ENCODE results near the gene COMTD1. TPM values are rescaled to one million over a fixed set of nuclear protein-coding genes. Genes with fewer than 3 reads are reported as not detected.

The COMTD1 gene
- total RNA-seq, 2 donors from 2014 or later, result 22.3 to 58.9 TPM

DNA sequence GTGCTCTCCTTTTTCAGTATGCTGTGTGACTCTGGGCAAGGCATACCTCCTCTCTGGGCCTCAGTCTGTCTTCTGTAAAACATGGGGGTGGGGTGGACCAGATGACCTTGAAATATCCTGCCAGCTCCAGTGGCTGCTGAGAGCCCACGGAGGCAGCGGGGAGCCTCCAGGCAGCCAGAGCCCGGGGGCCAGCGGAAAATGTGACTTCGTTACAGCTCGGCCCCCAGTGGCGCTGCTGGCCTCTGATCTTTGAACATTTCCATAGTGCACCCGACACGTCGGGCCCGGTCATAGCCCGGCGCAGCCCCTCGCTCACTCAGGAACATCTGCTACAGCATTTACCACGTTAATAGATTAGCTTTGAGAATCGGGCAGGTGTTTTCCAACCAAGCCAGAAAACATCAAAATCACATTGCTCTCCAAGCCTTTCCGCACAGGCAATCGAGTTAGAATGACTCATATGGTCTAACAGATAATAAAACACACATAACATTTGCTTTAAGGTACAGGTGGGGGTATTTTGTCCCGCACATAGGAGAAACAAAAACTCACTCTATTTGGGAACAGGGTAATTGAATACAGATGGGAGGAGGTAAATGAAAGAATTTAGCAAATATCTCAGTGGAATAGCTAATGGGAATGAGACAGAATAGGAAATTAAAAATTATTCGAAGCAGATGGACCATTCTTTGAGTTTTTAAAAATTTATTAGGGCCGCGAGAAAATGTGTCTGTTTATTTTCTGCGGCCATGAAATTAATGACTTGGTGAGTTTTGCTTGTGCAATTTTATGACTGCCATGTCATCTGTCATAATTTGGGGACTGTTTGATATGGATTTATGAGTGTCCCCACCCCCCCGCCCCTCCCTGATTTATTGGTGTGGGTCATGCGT, 26.3 kb upstream of the COMTD1 start:
- Mint-ChIP-seq H3K4me1 (ENCODE audit: low read depth in 2 of 2) (no peaks in the 10 kb centered on the region), H3K27ac (no peak overlapping the region), H3K4me3 (no peak overlapping the region), H3K9me3 (no peaks in the 10 kb centered on the region), H3K36me3 (no peaks in the 10 kb centered on the region), H3K27me3 (peaks cover 0 to 6% of the 10 kb centered on the region in 2 donors)
- DNase-seq (ENCODE audit: low spot score), result no peak
- ATAC-seq, result no peak

DNA sequence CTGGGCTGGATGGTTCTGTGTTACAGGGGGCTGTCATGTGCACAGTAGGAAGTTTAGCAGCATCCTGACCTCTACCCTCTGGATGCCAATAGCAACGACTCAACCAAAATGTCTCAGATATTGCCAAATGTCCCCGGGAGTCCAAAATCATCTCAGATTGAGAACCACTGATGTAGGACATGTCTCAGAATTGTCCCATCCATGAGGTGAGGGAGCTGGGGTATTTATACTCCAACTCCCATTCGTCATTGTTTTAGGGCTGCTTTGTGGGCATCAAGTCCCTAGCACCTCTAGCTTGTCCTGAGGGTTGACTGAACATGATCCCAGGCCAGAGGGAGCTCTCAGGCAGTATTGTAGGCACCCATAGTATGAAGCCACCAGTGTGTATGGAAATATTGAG, 25.2 kb upstream of the COMTD1 start:
- H3K4me1 Mint-ChIP-seq (ENCODE audit: low read depth in 2 of 2), result no peaks in the 10 kb centered on the region
- H3K9me3 Mint-ChIP-seq, result no peaks in the 10 kb centered on the region
- peaks cover 0 to 3% of the 10 kb centered on the region in 2 donors for H3K27me3 Mint-ChIP-seq
- no peak for ATAC-seq
- H3K36me3 Mint-ChIP-seq, result no peaks in the 10 kb centered on the region
- no peak for DNase-seq (ENCODE audit: low spot score)
- H3K4me3 Mint-ChIP-seq, result no peak overlapping the region
- no peak overlapping the region for H3K27ac Mint-ChIP-seq

DNA sequence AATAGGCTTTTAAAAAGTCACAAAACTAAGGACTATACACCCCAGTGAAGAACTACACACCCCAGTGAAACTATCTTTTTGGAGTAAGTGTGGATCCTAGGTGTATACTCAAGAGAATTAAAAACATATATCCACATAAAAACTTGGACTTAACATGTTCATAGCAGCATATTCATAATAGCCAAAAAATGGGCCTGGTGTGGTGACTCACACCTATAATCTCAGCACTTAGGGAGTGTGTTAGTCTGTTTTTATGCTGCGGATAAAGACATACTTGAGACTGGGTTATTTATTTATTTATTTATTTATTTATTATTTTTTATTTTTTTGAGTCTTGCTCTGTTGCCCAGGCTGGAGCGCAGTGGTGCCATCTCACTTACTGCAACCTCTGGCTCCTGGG, 19.0 kb upstream of the COMTD1 start:
- Mint-ChIP-seq H3K9me3 (peaks cover 5% of the 10 kb centered on the region), H3K4me1 (ENCODE audit: low read depth in 2 of 2) (no peaks in the 10 kb centered on the region), H3K36me3 (peaks cover 18% of the 10 kb centered on the region), H3K27me3 (peaks cover 0 to 2% of the 10 kb centered on the region in 2 donors), H3K4me3 (no peak overlapping the region), H3K27ac (no peak overlapping the region)
- no peak for ATAC-seq
- no peak for DNase-seq (ENCODE audit: low spot score)

DNA sequence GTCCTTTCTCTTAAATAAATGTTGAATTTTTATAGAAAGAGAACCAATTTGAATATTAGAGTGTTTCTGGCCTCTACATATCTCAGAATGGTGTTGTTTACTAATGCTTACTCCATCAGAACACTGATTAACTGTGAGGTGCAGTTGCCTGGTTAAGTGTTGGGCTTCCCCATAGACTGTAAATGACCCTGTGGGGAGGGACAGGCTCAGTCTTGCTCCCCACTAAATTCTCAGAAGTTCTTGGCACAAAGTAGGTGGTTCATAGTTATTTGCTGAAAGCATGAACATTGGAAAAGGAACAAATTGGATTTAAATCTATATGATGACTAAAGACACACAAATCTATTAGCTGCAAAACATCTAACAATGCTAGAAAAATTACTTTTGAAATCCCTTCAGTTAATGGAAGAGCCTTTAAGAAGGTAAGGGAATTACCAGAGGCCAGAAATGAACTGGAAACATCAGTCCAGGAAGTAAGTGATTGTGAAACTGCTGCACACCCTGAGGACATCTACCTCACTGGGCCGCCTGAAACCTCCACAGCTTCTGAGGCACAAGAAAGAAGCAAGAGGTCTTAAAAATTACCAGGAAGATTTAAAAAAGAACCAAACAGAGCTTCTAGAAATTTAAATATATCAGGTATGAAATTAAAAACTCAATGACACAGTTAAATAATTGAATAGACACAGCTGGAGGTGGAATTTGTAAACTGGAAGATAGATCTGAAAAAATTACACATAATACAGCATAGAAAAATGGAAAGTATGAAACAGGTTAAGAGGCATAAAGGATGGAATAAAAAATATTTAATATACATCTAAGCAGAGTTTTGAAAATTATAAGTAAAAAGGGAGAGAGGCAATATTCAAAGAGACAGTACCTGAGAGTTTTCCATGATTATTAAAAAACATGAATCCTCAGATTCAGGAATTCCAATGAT, 17.8 kb upstream of the COMTD1 start:
- DNase-seq (ENCODE audit: low spot score) (no peak), ATAC-seq (no peak)
- Mint-ChIP-seq H3K4me3 (no peak overlapping the region), H3K9me3 (peaks cover 5% of the 10 kb centered on the region), H3K36me3 (peaks cover 18% of the 10 kb centered on the region), H3K4me1 (ENCODE audit: low read depth in 2 of 2) (no peaks in the 10 kb centered on the region), H3K27ac (no peak overlapping the region), H3K27me3 (peaks cover 0 to 2% of the 10 kb centered on the region in 2 donors)

DNA sequence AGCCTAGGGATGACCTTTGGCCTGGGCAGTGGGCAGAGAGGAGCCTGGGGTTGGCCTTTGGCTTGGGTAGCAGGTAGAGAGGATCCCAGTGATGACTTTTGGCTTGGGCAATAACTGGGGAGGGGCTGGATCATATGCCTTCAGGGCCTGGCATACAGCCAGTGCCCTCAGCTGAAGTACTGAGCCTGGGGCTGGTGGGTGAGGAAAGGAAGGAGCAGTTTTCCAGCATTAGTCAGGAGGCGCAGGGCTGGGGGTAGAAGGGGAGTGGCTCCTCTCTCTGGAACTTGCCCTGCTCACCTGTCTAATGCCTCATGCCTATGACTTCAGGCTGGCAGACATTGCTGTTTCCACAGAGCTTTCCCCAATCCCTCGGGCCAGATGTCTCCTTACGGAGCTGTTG, 15.2 kb upstream of the COMTD1 start:
- H3K9me3 Mint-ChIP-seq, result peaks cover 5% of the 10 kb centered on the region
- H3K27me3 Mint-ChIP-seq, result peaks cover 0 to 2% of the 10 kb centered on the region in 2 donors
- H3K4me3 Mint-ChIP-seq, result no peak overlapping the region
- ATAC-seq (no peak), DNase-seq (ENCODE audit: low spot score) (no peak)
- no peaks in the 10 kb centered on the region for H3K4me1 Mint-ChIP-seq (ENCODE audit: low read depth in 2 of 2)
- peaks cover 18% of the 10 kb centered on the region for H3K36me3 Mint-ChIP-seq
- H3K27ac Mint-ChIP-seq, result no peak overlapping the region

DNA sequence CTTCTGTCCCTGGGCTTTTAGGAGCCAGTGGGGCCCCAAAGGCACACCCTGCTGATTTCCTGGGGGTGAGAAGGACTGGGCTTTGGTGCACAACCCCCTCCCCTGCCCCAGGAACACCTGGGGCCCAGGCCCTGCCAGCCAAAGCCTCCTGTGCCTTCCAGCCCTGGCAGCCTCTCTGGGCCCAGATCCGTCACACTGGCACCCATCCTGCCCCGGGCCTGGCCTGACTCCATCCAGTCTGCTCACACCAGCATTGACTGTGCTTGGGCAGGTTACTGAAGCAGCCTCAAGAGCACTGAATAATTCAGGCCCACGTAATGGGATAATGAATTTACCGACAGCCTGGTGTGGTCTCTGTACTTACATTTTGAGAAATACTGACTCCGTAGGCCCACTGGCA, 12.0 kb upstream of the COMTD1 start:
- ATAC-seq (no peak), DNase-seq (ENCODE audit: low spot score) (no peak)
- Mint-ChIP-seq H3K4me1 (ENCODE audit: low read depth in 2 of 2) (no peaks in the 10 kb centered on the region), H3K27ac (no peak overlapping the region), H3K9me3 (no peaks in the 10 kb centered on the region), H3K4me3 (no peak overlapping the region), H3K27me3 (peaks cover 0 to 2% of the 10 kb centered on the region in 2 donors), H3K36me3 (peaks cover 3% of the 10 kb centered on the region)

DNA sequence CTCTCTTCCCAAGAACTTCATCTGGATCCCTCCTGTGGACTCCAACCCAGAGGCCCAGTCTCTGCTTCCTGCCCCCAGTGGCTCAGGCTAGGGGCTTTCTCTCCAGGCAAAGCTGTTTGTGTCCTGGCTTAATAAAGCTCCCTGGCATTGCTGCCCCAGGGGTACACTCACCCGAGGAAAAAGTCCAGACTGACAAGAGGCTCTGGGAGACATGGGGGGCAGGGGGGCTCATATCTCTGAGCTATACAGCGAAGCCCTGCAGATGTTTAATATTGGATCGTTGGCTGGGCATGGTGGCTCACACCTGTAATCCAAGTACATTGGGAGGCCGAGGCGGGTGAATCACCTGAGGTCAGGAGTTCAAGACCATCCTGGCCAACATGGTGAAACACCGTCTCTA, 10.7 kb upstream of the COMTD1 start:
- Mint-ChIP-seq H3K27ac (no peak overlapping the region), H3K27me3 (peaks cover 0 to 2% of the 10 kb centered on the region in 2 donors), H3K9me3 (no peaks in the 10 kb centered on the region), H3K36me3 (no peaks in the 10 kb centered on the region), H3K4me3 (no peak overlapping the region), H3K4me1 (ENCODE audit: low read depth in 2 of 2) (no peaks in the 10 kb centered on the region)
- DNase-seq (ENCODE audit: low spot score) (no peak), ATAC-seq (no peak)

DNA sequence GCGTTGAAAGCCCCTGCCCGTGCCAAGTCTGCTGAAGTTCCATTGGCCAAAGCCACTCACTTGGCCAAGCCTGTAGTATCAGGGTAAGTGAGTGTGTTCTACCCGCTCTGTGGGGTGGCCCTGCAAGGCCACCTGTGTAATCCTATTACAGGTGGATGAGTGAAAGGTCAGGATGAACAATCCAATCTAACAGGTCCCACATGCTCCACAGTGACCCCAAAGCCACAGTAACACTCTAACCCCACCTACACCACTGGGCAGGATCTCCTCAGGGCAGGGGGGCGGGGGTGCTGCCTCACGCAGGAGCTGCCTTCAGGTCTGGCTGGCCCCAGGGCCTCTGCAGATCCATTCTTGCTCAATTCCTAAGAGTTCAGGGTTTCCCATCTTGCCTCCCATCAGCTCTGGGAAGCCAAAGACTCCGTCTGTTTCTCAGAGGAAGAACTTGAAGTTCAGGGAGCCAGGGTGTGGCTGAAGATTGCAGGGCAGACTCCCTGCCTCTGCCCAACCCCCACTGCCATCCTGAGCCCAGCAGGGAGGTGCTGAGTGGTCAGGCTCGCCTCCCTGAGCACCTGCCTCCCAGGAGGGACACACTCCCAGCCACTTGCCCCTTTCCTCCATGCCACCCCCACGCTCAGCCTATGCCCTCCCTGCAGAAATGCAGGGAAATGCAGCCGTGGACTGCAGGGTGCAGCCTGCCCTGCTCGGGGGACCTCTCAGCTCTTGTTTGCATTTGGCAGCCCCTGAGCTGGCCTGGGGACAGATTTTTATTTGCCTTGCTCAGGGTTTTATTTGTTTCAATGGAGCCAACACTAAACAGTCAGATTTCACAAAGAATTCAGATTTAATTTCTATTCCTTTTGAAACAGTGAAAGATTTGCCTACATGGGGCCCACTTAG, 9.8 kb upstream of the COMTD1 start:
- peaks cover 0 to 2% of the 10 kb centered on the region in 2 donors for H3K27me3 Mint-ChIP-seq
- H3K4me1 Mint-ChIP-seq (ENCODE audit: low read depth in 2 of 2), result no peaks in the 10 kb centered on the region
- H3K27ac Mint-ChIP-seq, result no peak overlapping the region
- no peaks in the 10 kb centered on the region for H3K36me3 Mint-ChIP-seq
- ATAC-seq (no peak), DNase-seq (ENCODE audit: low spot score) (no peak)
- H3K4me3 Mint-ChIP-seq, result no peak overlapping the region
- H3K9me3 Mint-ChIP-seq, result no peaks in the 10 kb centered on the region

DNA sequence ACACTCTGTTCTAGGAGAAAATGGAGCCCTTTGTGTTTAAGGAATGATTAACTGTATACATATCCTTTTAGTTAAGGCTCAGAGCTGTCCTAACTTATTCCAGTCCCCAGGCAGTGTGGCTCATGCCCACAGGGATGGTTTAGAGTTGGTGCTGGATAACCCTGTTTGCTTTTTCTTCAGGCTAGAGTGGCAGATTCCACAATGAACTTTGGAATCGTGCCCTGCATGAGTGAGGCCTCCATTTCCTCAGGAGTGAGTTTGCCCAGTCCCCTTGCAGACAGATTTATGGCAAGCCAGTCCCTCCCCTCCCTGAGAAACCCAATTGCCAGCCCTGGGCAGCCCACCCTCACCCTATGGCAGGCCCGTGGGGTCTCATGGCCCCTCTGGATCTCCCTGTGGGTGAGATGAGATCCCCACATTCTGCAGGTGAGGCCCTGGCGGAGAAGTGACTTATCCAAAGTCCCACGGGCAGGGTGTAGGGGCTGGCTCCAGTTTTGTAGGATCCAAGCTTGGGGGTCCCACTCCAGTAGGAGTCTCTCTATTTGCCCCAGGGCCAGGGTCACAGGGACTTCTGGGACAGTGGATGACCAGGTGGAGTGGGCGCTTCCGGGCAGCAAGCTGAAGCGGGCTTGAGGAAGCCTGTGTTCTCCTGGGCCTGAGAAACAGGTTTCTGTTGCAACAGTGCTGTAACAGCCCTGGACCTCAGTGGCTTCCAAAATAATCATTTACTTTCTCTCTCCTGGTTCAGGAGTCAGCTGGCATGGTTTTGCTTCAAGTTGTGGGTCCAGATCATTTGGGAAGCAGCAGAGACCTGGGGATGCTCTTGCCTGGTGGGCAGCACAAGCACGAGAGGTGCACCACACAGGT, 9.0 kb upstream of the COMTD1 start:
- no peaks in the 10 kb centered on the region for H3K36me3 Mint-ChIP-seq
- no peaks in the 10 kb centered on the region for H3K9me3 Mint-ChIP-seq
- no peak overlapping the region for H3K4me3 Mint-ChIP-seq
- no peak for ATAC-seq
- no peaks in the 10 kb centered on the region for H3K27me3 Mint-ChIP-seq
- H3K4me1 Mint-ChIP-seq (ENCODE audit: low read depth in 2 of 2), result no peaks in the 10 kb centered on the region
- no peak overlapping the region for H3K27ac Mint-ChIP-seq
- no peak for DNase-seq (ENCODE audit: low spot score)

DNA sequence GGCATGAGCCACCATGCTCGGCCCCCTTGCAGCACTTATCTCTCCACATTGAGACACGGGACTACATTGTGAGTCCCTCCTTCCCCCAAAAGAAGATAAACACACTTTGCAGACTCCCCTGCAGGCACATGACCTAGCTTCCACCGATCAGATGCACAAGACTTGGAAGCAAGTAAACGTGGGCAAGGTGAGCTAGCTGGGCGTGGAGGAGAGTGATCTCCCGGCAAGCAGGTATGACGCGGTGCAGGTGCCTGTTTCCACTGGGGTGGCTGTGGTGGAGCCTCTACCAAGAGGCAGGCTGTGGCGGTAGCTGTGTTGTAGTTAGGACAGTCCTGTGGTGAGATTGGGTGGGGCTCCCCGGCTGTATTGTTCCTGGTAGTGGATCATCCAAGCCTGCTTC, 7.7 kb upstream of the COMTD1 start:
- Mint-ChIP-seq H3K4me3 (no peak overlapping the region), H3K9me3 (no peaks in the 10 kb centered on the region), H3K36me3 (no peaks in the 10 kb centered on the region)

DNA sequence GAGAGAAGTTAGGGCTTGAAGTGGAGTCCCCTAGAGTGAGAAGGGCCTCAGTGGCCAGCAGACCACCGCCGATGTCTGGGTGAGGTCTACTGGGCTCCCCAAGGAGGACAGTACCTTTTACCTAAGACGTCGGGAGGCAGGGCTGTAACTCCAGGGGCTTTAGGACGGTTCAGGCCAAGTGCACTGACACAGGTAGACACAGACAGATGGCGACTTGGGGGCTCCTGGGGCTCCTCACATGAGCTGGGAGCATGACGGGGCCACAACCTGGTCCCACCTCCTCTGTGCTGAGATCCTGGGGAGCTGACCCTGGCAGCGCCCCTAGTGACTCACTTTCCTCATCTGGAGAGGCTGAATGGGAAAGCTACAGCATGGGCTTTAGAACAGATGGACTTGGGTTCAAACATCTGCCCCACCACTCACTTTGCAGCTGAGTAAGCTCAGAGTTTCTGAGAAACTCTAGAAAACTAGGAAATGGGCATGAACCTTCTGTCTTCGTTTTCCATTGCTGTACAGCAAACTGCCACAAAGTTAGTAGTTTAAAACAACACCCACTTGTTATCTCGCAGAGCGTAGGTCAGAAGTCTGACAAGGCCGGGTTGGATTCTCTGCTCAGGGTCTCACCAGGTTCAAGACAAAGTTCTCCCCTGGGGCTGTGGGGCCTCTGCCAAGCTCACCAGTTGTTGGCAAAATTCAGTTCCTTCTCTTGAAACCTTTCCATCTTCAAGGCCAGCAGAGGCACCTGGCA, 4.7 kb upstream of the COMTD1 start:
- DNase-seq (ENCODE audit: low spot score) (no peak), ATAC-seq (no peak)
- Mint-ChIP-seq H3K4me3 (no peak overlapping the region), H3K36me3 (no peaks in the 10 kb centered on the region), H3K27me3 (no peaks in the 10 kb centered on the region), H3K9me3 (no peaks in the 10 kb centered on the region), H3K4me1 (ENCODE audit: low read depth in 2 of 2) (peaks cover 2 to 6% of the 10 kb centered on the region in 2 donors), H3K27ac (no peak overlapping the region)

More for the DNA sequence above, 7.7 kb upstream of the COMTD1 start:
- Mint-ChIP-seq H3K27ac (no peak overlapping the region), H3K27me3 (no peaks in the 10 kb centered on the region), H3K4me1 (ENCODE audit: low read depth in 2 of 2) (no peaks in the 10 kb centered on the region)
- ATAC-seq, result no peak
- DNase-seq (ENCODE audit: low spot score), result no peak

DNA sequence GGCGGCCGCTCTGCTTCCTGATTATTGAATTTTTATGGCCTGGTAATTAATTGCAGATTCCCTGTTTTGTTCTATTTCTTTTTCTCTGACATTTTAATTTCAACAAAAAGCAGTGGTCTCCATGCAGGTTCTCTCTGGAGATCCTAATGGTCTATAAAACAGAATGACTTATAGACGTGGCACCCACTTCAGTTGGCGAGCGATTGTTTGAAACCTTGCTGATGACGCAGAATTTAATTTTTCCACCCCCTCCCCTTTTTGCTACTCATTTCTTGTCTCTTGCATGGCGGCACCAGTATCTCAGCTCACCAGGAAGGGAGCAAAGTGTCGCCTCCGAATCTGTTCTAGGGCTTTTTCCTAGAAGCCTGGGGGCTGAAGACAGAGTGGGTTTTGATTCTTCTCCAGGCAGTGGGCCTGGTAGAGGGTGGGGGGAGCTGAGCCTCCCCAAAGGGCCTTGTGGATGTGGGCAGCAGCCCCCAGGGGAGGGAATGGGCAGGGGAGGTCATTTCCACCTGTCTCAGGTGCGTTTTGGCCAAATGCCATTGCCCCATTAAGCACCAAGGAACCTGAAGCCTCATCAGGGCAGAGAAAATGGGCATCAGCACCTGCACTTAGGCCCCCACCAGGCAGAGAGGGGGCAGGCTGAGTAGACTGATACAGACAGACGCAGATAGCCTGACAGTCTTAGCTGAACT, 3.5 kb upstream of the COMTD1 start:
- Mint-ChIP-seq H3K27me3 (no peaks in the 10 kb centered on the region), H3K9me3 (no peaks in the 10 kb centered on the region), H3K36me3 (no peaks in the 10 kb centered on the region), H3K4me1 (ENCODE audit: low read depth in 2 of 2) (peaks cover 2 to 6% of the 10 kb centered on the region in 2 donors), H3K4me3 (no peak overlapping the region), H3K27ac (no peak overlapping the region)
- ATAC-seq, result no peak
- no peak for DNase-seq (ENCODE audit: low spot score)
